ENCODE measurements around the gene SLX4.
"Not testable (repeated sequence)": the region's sequence is repeated elsewhere in the genome, so short reads cannot be mapped to it uniquely, and the experiment has no call there.

SLX4 gene, protein sequence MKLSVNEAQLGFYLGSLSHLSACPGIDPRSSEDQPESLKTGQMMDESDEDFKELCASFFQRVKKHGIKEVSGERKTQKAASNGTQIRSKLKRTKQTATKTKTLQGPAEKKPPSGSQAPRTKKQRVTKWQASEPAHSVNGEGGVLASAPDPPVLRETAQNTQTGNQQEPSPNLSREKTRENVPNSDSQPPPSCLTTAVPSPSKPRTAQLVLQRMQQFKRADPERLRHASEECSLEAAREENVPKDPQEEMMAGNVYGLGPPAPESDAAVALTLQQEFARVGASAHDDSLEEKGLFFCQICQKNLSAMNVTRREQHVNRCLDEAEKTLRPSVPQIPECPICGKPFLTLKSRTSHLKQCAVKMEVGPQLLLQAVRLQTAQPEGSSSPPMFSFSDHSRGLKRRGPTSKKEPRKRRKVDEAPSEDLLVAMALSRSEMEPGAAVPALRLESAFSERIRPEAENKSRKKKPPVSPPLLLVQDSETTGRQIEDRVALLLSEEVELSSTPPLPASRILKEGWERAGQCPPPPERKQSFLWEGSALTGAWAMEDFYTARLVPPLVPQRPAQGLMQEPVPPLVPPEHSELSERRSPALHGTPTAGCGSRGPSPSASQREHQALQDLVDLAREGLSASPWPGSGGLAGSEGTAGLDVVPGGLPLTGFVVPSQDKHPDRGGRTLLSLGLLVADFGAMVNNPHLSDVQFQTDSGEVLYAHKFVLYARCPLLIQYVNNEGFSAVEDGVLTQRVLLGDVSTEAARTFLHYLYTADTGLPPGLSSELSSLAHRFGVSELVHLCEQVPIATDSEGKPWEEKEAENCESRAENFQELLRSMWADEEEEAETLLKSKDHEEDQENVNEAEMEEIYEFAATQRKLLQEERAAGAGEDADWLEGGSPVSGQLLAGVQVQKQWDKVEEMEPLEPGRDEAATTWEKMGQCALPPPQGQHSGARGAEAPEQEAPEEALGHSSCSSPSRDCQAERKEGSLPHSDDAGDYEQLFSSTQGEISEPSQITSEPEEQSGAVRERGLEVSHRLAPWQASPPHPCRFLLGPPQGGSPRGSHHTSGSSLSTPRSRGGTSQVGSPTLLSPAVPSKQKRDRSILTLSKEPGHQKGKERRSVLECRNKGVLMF (N-terminal part only)

GRCh38 chr16:3611146-3611975 is at the start of gene SLX4:
Gene SLX4 (minus strand): TSS chr16:3611606. CDS start chr16:3608964, 2,642 bp downstream.
- DNase-seq (ENCODE audit: low read depth in 2 of 2), result peak; percentile 84 to 86

- DNase-seq (ENCODE audit: low read depth in 2 of 2), result no peak
These were observed 47.8 kb upstream of the SLX4 start for GRCh38 chr16:3659251-3659650.

- DNase-seq (ENCODE audit: low read depth in 2 of 2), result peak in 1 of 2 donors; percentile 21
These were observed 45.4 kb upstream of the SLX4 start for GRCh38 chr16:3656491-3657468.

DNA sequence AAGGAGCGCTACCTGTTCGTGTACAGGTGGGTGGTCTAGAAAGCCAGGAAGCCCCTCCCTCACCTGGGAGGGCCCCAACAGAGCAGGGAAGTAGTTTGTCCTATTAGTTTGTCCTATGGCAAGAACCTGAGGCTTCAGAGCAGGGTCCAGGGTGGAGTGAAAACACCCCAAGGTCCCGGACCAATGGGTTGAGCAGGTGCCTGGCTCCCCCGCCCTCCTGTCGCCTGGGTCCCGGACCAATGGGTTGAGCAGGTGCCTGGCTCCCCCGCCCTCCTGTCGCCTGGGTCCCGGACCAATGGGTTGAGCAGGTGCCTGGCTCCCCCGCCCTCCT is 44.7 kb upstream of the SLX4 start:
- DNase-seq (ENCODE audit: low read depth in 2 of 2), result not testable (repeated sequence)

GRCh38 chr16:3655396-3656159 is 44.2 kb upstream of the SLX4 start:
- no peak for DNase-seq (ENCODE audit: low read depth in 2 of 2)

GRCh38 chr16:3655030-3655395 is 43.6 kb upstream of the SLX4 start:
- no peak for DNase-seq (ENCODE audit: low read depth in 2 of 2)

DNA sequence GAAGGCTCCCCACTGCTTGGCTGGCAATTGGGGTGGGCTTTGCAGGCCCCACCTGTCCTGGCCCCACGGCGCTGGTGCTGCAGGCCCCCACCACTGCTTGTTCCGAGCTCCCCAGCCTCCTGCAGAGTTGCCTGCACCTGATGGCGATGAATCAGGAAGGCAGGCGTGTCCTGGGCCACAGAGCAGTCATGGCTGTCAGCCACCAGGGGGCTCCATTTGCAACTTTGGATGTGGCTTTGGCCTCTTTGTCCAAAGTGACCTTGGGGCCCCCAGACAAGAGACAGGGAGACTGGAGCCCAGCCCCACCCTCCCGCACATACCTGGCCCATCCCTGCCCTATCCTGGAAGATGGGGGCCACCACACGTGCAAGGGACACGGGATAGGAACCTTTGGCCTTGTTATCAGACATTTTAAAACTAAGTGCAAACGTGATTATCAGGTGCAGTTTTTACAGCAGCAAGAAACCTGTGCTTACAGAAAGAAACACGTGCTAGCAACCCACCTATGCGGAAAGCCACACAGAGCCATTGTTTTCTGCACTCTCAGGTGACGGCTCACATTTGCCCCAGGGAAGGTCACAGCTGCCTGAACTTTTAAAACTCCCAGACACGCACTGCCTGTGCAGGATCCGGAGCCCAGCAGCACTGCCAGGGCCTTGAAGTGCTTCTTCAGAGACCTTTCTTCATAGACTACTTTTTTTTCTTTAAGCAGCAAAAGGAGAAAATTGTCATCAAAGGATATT is 43.0 kb upstream of the SLX4 start, which contains the start of gene DNASE1:
Gene DNASE1, plus strand, starts transcription at position 443 of the 743 bp plus-strand sequence. CDS start 683 bp downstream, outside the sequence.
- peak; percentile 30 to 31 for DNase-seq (ENCODE audit: low read depth in 2 of 2)

- no peak for DNase-seq (ENCODE audit: low read depth in 2 of 2)
These were observed 41.2 kb upstream of the SLX4 start for GRCh38 chr16:3652373-3653195.

- DNase-seq (ENCODE audit: low read depth in 2 of 2), result no peak
These were observed 40.3 kb upstream of the SLX4 start for GRCh38 chr16:3651461-3652372.

GRCh38 chr16:3650631-3651265 is 39.3 kb upstream of the SLX4 start:
- no peak for DNase-seq (ENCODE audit: low read depth in 2 of 2)

DNA sequence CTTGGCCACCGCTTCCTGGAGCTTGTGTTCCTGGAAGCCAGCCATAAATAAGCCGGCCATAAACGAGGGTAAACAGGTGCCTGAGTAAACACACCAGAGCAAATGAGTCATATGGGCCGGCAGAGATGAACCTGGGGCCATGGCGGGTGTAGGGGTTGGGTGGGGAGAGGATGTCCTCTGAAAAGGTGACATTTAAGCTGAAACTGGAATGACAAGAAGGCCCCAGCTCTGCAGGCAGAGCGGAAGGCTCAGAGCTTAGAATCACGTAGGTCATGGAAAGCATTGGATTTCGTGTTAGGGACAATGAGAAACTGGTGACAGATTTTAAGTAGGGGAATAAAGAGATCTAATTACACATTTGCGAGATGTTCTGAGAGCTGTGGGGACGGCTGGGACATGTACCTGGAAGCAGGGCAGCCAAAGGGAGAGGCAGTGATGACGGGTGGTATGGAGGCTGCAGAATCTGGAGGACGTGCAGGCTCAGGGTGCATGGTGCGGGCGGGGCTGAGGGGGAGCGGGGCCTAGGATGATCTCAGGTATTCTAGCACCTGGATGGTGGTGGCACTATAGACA is 35.0 kb upstream of the SLX4 start:
- no peak for DNase-seq (ENCODE audit: low read depth in 2 of 2)

DNA sequence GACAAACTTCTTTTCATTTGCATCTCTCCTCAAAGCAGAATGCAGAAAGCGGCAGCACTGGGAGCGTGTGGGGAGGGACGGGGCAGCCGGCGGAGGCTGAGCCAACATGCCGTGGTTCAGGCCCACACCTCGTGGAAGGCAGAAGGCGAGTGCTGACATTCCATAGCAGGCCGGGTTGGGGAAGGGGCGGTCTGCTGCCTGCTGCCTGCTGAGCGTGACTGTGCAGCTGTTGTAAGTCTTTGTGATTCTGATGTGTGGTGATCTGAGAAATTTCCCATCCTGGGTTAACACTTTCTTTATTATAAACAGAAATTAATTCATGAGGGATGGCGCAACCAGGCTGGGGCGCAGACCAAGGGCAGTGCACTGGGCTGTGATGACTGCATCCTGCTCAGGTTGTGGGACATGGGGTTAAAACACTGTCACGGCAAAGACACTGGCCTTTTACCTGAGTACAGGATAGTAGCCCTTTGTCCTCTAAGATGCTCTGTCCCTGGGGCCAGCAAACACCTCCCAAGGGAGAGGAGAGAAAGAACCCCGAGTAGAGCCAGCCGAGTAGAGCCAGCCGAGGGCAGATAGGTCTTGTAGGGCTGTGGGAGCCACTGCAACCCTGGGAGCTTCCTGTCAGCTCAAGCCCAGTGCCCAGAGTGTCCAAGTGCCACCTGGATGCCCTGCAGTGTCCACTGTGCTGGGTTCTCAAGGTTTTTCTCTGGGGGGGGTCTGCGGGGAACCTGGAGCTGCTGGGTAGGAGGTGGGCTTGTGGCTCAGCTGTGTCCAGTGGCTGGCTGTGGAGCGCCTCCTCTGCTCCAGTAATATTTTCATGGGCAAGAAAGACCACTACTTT is 34.3 kb upstream of the SLX4 start:
- DNase-seq (ENCODE audit: low read depth in 2 of 2), result no peak

- DNase-seq (ENCODE audit: low read depth in 2 of 2), result no peak
These were observed 33.7 kb upstream of the SLX4 start for GRCh38 chr16:3645108-3645503.

- DNase-seq (ENCODE audit: low read depth in 2 of 2), result no peak
These were observed 31.8 kb upstream of the SLX4 start for GRCh38 chr16:3643095-3643730.
